HL-60 (cell line): Measurements from ENCODE around the gene CCDC43.

Source experiments
- DNase-seq, 2 experiments: peaks; one replicate each; pipeline ENCODE4 v3.0.0-alpha.2; 2010 to 2020; ENCODE audit warnings: low read depth in 1 of 2, low spot score in 1 of 2
- H3K27ac ChIP-seq: fragments of 250-450 bp; sonication (Bioruptor Pico); replicated peaks from 2 replicates; pipeline ENCODE4 v1.5.1; 2020; ENCODE audit warnings: mild to moderate bottlenecking, moderate library complexity
- H3K27me3 ChIP-seq: fragments of 250-450 bp; sonication (Bioruptor Pico); 2 replicates; pipeline ENCODE4 v1.5.1; 2021; ENCODE audit warnings: mild to moderate bottlenecking, moderate library complexity; ENCODE audit not compliant: insufficient read depth, poor library complexity, severe bottlenecking
- H3K4me3 ChIP-seq: replicated peaks from 2 replicates; pipeline ENCODE4 v1.5.1; 2011; ENCODE audit warnings: mild to moderate bottlenecking, control low read depth, low read length; ENCODE audit not compliant: insufficient read depth
- CTCF ChIP-seq: IDR thresholded peaks from one replicate; pipeline ENCODE4 v1.5.1; 2011; ENCODE audit warnings: low read length, control low read depth, inconsistent platforms; ENCODE audit not compliant: insufficient read depth
- GABPA ChIP-seq: IDR thresholded peaks from 2 replicates; pipeline ENCODE4 v1.6.1; 2012; ENCODE audit warnings: low read depth
- POLR2AphosphoS5 ChIP-seq: IDR thresholded peaks from 2 replicates; pipeline ENCODE4 v1.6.1; 2012; ENCODE audit warnings: low read depth
- REST ChIP-seq: IDR thresholded peaks from 2 replicates; pipeline ENCODE4 v1.6.1; 2012; ENCODE audit warnings: low read depth; ENCODE audit not compliant: insufficient replicate concordance
- SPI1 ChIP-seq: IDR thresholded peaks from 2 replicates; pipeline ENCODE4 v1.6.1; 2012; ENCODE audit warnings: low read depth, mild to moderate bottlenecking, borderline replicate concordance

The CCDC43 gene

GRCh38 chr17:44653954-44654353 is 35.6 kb downstream of the CCDC43 start:
- TF ChIP-seq POLR2AphosphoS5, result no peak
- no peak for TF ChIP-seq CTCF
- no peak for TF ChIP-seq REST
- TF ChIP-seq GABPA, result no peak
- no peak for TF ChIP-seq SPI1
- H3K27me3 ChIP-seq, result peaks cover 6% of the 10 kb centered on the region

GRCh38 chr17:44653384-44653783 is 36.2 kb downstream of the CCDC43 start:
- no peak overlapping the region for H3K27ac ChIP-seq
- H3K4me3 ChIP-seq, result no peak overlapping the region
- H3K27me3 ChIP-seq, result peaks cover 6% of the 10 kb centered on the region
- TF ChIP-seq CTCF (no peak), SPI1 (no peak), REST (no peak), GABPA (no peak), POLR2AphosphoS5 (no peak)
- no peak for DNase-seq

More at GRCh38 chr17:44653954-44654353, 35.6 kb downstream of the CCDC43 start:
- Histone ChIP-seq H3K4me3 (no peak overlapping the region), H3K27ac (no peak overlapping the region)
- DNase-seq, result no peak

- Histone ChIP-seq H3K27me3 (peaks cover 6% of the 10 kb centered on the region), H3K4me3 (no peak overlapping the region), H3K27ac (no peak overlapping the region)
- TF ChIP-seq CTCF, result no peak
- no peak for TF ChIP-seq POLR2AphosphoS5
- TF ChIP-seq REST, result no peak
- TF ChIP-seq GABPA, result no peak
- TF ChIP-seq SPI1, result no peak
- no peak for DNase-seq
Measured at GRCh38 chr17:44652727-44653126, 36.8 kb downstream of the CCDC43 start.
